D721Med (cell line): ENCODE measurements around the gene LPCAT2.

Experiments
- DNase-seq: peaks from one replicate; pipeline ENCODE4 v3.0.0; 2011; ENCODE audit warnings: low spot score; ENCODE audit not compliant: insufficient read length
- FAIRE-seq: peaks from 2 replicates; lab custom pipeline; 2011; peaks lifted over from hg19 to GRCh38; lab: Jason Lieb, UNC
- TF ChIP-seq, protein P1 (sequence below): IDR thresholded peaks from 2 replicates; pipeline ENCODE4 v1.5.1; 2012; ENCODE audit warnings: mild to moderate bottlenecking, control low read depth; ENCODE audit not compliant: insufficient read depth; ENCODE audit errors: missing control alignments

LPCAT2 gene

GRCh38 chr16:55475919-55476318 lies 33.0 kb upstream of the LPCAT2 start:
- TF ChIP-seq, protein P1, sequence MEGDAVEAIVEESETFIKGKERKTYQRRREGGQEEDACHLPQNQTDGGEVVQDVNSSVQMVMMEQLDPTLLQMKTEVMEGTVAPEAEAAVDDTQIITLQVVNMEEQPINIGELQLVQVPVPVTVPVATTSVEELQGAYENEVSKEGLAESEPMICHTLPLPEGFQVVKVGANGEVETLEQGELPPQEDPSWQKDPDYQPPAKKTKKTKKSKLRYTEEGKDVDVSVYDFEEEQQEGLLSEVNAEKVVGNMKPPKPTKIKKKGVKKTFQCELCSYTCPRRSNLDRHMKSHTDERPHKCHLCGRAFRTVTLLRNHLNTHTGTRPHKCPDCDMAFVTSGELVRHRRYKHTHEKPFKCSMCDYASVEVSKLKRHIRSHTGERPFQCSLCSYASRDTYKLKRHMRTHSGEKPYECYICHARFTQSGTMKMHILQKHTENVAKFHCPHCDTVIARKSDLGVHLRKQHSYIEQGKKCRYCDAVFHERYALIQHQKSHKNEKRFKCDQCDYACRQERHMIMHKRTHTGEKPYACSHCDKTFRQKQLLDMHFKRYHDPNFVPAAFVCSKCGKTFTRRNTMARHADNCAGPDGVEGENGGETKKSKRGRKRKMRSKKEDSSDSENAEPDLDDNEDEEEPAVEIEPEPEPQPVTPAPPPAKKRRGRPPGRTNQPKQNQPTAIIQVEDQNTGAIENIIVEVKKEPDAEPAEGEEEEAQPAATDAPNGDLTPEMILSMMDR = no peak
- FAIRE-seq = no peak
- DNase-seq = no peak

DNA sequence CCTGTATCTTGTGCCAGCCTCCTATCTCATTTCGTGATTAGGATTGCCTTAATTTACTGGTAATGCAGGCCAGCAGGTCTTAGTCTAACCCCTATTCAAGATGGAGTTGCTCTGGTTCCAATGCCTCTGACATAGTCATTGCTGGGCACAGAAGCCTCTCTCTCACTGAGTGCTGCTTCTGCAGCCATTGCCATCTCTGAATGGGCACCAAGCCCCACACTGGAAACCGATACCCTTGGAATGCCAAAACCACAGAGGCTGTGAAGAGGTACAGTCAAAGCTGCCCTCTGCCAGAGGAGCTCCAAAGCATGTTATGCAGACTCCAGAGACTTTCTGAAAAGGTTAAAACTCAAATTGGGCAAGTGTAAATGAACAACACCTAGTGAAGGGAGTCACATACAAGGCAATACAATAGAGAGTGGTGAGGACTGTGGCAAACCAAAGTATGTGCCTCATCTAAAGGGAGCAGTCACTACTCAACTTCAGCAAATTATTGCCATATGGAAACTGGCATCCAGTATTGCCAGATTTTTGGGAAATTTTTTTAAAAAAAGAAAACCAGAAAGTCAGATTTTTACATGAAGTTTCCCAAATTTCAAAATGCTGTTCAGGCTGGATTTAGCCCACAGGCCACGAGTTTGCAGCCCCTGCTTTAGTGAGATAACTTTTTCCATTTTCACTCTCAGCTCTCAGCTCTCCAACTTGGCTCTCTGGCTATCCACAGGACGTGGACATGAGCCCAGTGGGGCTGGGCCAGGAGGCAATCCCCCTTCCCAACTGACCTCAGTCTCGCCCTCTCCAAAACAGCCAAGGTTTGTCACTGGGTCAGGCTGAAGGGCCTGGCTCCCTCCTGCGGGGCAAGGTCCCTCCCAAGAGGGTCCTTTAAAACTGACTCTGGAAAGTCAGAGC lies 32.0 kb upstream of the LPCAT2 start:
- no peak for DNase-seq
- no peak for FAIRE-seq
- TF ChIP-seq, protein P1 = no peak

GRCh38 chr16:55477736-55478135 lies 31.1 kb upstream of the LPCAT2 start:
- DNase-seq (no peak), FAIRE-seq (no peak)
- TF ChIP-seq, protein P1 = no peak

GRCh38 chr16:55478827-55479429 lies 29.9 kb upstream of the LPCAT2 start, which contains the start of gene MMP2:
TSS of gene MMP2 (plus strand) at chr16:55479198. CDS start at chr16:55479480, 282 bp downstream.
- no peak for DNase-seq
- FAIRE-seq = no peak
- TF ChIP-seq, protein P1 = no peak

DNA sequence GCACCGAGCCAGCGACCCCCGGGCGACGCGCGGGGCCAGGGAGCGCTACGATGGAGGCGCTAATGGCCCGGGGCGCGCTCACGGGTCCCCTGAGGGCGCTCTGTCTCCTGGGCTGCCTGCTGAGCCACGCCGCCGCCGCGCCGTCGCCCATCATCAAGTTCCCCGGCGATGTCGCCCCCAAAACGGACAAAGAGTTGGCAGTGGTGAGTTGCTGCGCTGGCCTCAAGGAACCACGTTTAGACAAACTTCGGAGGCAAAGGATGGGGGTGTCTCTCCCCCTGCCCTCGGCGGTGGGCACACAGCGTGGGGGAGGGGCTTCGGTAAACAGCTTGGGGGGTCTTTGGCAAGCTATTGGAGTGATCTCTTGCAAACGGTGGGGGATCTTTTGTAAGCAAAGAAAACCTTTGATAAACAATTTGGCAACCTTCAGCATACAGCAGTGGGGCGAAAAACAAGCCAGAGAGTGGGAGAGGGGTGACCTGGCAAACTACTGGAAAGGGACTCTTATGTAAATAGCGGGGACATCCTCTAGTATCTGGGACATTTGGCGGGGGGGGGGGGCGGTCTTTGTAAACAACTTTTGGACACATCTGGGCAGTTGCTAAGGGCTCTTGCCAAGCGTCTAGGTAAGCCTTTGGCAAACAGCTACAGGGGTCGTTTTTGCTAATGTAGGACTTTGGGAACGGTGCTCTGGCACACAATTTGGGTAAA lies 29.3 kb upstream of the LPCAT2 start:
- TF ChIP-seq, protein P1 = no peak
- DNase-seq (no peak), FAIRE-seq (no peak)

GRCh38 chr16:55480228-55480655 lies 28.6 kb upstream of the LPCAT2 start:
- FAIRE-seq = no peak

More at GRCh38 chr16:55480228-55480655, 28.6 kb upstream of the LPCAT2 start:
- TF ChIP-seq, protein P1 = no peak
- no peak for DNase-seq
